ENCODE measurements around the gene CTF1.
"Not testable (repeated sequence)": the region's sequence is repeated elsewhere in the genome, so short reads cannot be mapped to it uniquely, and the experiment has no call there.

CTF1 gene, protein sequence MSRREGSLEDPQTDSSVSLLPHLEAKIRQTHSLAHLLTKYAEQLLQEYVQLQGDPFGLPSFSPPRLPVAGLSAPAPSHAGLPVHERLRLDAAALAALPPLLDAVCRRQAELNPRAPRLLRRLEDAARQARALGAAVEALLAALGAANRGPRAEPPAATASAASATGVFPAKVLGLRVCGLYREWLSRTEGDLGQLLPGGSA

GRCh38 chr16:30896261-30896888 lies at the start of gene CTF1:
CTF1 (plus strand) TSS chr16:30896614; CDS start chr16:30896644, 30 bp downstream.
- peak; percentile 90 for DNase-seq (ENCODE audit: low read depth, low spot score)

DNA sequence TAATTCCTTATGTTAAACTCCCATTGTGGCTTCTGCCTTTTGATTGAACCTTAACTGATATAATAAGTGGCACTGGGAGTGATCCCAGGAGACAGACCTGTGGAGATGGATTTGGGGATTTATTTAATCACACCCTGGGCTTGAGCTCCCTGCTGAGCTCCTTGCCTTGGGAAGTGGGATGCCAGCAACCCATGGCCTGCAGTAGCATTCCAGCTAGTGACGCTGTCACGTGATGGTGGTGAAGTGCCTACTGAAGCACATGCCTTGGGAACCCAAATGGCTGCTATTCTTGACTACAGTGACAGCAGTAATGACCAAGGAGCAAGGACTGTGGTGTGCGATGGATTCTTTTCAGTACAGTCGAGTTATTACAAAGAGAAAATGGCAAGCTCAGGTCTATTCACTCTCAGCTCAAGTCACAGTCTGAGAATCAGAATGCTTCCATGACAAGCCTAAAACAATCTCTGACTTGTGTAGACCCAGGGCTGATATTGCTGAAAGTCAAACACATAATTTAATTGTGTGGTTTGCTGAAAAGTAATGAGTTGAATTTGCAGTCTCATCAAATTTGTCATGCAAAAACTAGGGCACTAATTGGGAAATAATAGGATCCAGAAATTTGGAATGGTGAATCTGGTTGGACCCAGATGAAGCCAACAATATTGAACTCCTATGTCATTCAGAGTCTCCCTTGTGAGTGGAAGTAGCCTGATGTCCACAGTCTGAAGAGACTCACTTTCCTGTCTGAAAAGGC lies 49.6 kb upstream of the CTF1 start:
- DNase-seq (ENCODE audit: low read depth, low spot score): peak; percentile 17

DNA sequence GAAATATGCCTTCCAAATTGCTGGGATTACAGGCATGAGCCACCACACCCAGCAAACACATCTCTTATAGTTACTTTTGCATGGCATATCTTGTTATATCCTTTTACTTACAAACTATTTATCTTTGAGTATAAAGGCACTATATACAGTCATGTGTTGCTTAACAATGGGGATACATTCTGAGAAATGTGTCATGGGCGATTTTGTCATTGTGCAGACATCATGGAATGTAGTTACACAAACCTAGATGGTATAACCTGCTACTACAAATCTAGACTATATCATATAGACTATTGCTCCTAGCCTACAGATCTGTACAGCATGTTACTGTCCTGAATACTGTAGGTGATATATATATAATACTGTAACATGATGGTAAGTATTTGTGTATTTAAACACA lies 46.2 kb upstream of the CTF1 start:
- no peak for DNase-seq (ENCODE audit: low read depth, low spot score)

- DNase-seq (ENCODE audit: low read depth, low spot score): no peak
Observed at GRCh38 chr16:30853758-30854157, 42.7 kb upstream of the CTF1 start.

DNA sequence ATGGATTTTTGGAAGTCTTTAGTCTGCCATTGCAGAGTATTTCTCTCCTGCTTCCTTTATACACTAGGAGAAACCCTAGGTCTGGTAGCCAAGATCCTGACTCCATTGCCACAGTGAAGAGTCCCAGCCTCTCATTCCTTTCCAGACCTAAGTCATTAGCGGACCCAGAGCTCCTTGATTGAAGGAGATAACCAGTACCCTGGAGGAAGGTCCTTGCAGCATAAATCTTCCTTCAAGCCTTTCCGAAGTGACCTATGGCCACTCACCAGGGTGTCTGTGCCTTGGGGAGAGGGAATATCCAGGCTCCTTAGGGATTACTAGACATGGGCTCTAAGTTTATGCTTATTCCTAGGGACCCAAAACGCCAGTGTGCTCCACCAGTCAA lies 38.3 kb upstream of the CTF1 start:
- peak; percentile 67 for DNase-seq (ENCODE audit: low read depth, low spot score)

DNA sequence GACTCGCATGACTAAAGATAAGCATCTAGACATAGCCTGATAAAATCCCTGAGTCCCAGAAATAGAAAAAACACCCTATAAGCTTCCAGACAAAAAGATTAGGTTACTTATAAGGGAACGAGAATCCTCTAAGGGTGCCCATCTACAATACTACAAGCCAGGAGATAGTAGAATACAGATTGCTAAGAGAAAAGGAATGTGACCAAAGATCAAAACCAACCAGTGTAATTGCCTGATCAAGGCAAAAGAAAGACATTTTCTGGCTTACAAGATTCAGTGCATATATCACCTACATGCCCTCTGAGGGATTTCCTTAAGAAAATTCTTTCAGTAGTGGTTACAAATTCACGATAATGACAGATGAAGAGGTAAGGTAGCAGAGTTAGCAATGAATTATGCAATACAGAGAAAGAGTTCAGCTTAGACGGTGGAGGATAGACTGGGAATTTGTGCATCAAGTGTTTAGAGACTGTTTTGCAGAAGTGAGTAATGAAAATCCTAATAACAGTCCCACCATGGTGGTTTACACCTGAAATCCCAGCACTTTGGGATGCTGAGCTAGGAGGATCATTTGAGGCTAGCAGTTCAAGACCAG lies 37.5 kb upstream of the CTF1 start:
- no peak for DNase-seq (ENCODE audit: low read depth, low spot score)

DNA sequence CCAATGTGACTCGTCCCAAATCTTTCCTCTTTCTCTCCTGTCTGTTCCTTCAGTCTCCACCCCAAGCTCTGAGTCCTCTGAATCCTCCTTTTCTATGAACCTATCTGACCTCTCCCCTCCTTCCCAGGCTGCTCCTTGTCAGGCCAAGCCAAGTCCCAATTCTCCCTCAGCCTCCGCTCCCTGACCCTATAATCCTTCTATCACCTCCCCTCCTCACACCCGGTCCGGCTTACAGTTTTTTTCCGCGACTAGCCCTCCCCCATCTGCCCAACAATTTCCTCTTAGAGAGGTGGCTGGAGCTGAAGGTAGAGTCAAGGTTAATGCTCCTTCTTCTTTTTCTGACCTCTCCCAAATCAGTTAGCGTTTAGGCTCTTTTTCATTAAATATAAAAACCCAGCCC lies 35.7 kb upstream of the CTF1 start:
- not testable (repeated sequence) for DNase-seq (ENCODE audit: low read depth, low spot score)

DNA sequence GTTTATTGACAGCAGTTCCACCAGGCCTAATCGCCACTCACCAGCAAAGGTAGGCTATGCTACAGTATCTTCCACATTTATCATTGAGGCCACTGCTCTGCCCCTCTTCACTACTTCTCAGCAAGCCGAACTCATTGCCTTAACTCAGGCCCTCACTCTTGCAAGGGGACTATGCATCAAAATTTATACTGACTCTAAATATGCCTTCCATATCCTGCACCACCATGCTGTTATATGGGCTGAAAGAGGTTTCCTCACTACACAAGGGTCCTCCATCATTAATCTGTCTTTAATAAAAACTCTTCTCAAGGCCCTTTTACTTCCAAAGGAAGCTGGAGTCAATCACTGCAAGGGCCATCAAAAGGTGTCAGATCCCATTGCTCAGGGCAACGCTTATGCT lies 33.2 kb upstream of the CTF1 start:
- DNase-seq (ENCODE audit: low read depth, low spot score): not testable (repeated sequence)

GRCh38 chr16:30866031-30866430 lies 30.4 kb upstream of the CTF1 start:
- DNase-seq (ENCODE audit: low read depth, low spot score): no peak

GRCh38 chr16:30867747-30868146 lies 28.7 kb upstream of the CTF1 start:
- DNase-seq (ENCODE audit: low read depth, low spot score): no peak

- DNase-seq (ENCODE audit: low read depth, low spot score): no peak
Observed at GRCh38 chr16:30870904-30871303, 25.5 kb upstream of the CTF1 start.

DNA sequence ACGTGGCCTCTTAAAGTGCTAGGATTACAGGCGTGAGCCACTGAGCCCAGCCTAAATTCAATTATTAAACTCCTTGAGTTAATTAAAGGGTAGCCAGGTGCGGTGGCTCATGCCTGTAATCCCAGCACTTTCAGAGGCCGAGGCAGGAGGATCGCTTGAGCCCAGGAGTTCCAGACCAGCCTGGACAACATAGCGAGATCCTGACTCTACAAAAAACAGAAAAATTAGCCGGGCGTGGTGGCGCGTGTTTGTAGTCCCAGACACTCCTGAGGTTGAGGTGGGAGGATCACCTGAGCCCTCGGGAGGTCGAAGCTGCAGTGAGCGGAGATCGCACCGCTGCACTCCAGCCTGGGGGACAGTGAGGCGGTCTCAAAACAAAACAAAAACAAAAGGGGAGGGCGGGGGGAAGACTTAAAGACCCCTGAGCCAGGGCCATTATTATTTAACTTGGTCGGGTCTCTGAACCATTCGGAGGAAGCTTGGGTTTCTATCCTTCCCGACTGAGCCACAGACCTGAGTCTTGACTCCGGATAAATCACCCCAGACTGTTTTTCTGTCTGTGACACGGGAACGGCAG lies 22.1 kb upstream of the CTF1 start:
- peak; percentile 69 for DNase-seq (ENCODE audit: low read depth, low spot score)

- DNase-seq (ENCODE audit: low read depth, low spot score): peak; percentile 95
Observed at GRCh38 chr16:30874821-30875717, 21.3 kb upstream of the CTF1 start.

DNA sequence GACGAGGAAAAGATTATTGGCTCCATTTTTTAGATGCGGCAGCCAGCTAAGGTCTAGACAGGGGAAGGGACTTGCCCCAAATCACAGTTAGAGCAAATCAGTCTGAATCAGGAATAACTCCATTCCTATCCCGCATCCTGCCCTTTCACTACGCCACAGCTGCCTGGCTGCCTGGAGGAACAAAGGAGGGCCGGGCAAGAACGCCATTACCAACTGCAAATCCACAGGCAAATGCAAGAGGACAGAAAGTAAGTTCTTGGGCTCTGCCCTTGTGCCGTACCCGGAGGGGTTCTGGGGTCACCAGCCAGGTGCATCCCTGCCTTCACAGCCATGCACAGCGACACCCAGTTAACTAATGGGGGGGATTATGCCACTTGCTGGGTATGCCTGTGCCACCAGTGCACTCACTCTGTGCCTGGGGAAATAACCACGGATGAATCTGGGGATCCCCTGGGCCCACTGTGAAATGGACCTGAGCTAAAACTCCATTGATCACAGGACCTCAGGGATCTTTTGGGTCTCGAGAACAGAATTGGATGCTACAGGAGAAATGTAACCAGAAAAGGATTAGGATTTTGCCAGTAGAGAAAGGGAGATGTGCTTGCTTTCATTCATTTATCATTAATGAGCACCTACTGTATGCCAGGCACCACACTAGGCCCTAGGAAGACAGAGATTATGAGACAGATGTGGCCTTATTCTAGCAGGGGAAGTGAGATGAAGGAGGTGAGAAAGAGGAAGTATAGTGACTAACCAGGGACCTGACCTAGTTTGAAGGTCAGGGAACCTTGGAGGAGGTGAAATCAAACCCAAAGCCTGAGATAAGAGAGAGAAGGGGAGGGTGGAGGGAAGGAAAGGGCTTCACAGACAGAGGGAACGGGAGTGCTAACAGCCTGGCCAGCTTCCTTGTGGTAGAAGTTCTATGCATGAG lies 20.3 kb upstream of the CTF1 start:
- DNase-seq (ENCODE audit: low read depth, low spot score): peak; percentile 47

DNA sequence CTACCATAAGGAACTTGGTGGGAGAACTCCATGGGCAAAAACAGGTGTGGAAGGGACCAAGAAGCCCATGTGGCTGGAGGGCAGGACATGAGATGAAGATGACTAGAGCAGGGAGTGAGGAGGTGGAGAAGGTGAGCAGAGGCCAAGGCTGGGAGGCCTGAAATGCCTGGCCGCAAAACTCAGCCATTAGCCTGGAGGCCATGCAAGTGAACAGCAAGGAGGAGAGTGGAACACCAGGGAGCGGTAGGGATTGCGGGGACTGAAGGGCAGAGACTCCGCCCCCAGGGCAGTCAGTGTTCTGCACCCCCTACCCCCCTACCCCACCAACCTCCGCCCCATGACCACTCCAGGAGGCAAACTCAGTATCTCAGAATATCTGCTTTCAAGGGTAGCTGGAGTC lies 19.5 kb upstream of the CTF1 start:
- DNase-seq (ENCODE audit: low read depth, low spot score): peak; percentile 54

DNA sequence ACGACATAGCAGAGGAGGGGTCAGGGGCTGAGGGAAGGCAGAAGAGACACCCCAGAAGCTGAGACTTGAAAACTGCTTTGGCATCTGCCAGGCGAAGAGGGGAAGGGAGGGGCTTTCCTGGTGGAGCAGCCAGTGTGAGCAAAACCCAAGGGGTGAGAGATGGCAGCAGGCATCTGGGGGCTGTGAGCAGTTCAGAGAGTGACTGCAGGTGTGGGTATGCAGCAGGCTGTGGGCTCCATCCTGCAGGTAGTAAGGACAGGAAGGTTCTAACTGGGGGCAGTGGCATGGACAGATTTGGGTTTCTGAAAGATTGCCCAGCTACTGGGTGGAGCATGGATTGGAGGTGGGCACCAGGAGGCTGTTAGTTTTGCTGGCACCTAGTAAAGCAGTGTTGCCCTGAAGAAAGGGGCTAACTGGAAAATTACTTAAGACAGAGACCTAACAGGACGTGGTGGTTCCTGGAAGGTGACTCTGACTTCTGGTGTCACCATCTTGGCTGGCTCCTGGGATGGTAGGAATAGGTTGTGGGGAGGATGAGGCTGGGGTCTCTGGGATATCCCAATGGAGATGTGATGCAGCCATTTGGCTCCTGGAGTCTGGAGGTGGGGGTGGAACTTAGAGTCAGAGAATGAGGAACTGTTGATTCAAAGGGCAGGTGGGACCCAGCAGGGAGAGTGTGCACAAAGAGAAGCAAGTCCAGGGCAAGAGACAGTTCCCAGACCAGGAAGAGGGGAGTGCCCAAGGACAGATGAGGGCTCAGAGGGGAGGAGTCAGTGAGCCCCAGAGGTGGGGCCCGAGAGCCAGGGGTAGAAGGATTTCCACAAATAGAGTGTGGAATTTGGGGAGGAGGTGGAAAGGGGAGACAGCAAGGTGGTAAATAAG lies 13.7 kb upstream of the CTF1 start:
- DNase-seq (ENCODE audit: low read depth, low spot score): no peak

GRCh38 chr16:30884760-30885159 lies 11.7 kb upstream of the CTF1 start:
- DNase-seq (ENCODE audit: low read depth, low spot score): no peak

DNA sequence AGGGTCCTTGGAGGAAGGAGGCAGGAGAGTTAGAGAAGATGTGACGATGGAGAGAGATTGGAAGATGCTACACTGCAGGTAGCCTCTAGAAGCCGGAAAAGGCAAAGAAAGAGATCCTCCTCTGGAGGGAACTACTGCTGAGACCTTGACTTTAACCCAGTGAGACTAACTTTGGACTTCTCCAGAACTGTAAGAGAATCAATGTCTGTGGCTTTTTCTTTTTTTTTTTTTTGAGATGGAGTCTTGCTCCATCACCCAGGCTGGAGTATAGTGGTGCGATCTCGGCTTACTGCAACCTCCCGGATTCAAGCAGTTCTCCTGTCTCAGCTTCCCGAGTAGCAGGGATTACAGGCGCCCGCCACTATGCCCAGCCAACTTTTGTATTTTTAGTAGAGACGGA lies 11.2 kb upstream of the CTF1 start:
- no peak for DNase-seq (ENCODE audit: low read depth, low spot score)

- no peak for DNase-seq (ENCODE audit: low read depth, low spot score)
Observed at GRCh38 chr16:30886145-30886544, 10.3 kb upstream of the CTF1 start.

All from ELF-1 (cell line).